Gastroesophageal sphincter (tissue), 4 donors: ENCODE data around the gene ROBO1. TPM values are rescaled to one million over a fixed set of nuclear protein-coding genes. Genes with fewer than 3 reads are reported as not detected.

Experiments used
- ATAC-seq: fragments of 150-250 bp; one replicate; pipeline ENCODE4 v1.9.1; 2016; ENCODE audit warnings: mild to moderate bottlenecking, moderate library complexity
- H3K27ac ChIP-seq, 4 donors: fragments of 200-600 bp; sonication (generic) in 3 of 4; 1 replicate in 3 of 4; 2 replicates in 1 of 4; pipeline ENCODE4 v1.5.1; 2016 to 2019
- H3K27me3 ChIP-seq: fragments of 200-600 bp; sonication (generic); one replicate; pipeline ENCODE4 v1.5.1; 2019
- H3K36me3 ChIP-seq, 2 donors: fragments of 200-600 bp; sonication (generic); one replicate each; pipeline ENCODE4 v1.5.1; 2019; ENCODE audit warnings: control low read depth in 1 of 2
- H3K4me1 ChIP-seq, 3 donors: fragments of 200-600 bp; sonication (generic); 1 replicate in 2 of 3; 2 replicates in 1 of 3; pipeline ENCODE4 v1.5.1; 2016 to 2019; ENCODE audit warnings: control low read depth in 2 of 3
- H3K4me3 ChIP-seq, 2 donors: fragments of 200-600 bp; sonication (generic); one replicate each; pipeline ENCODE4 v1.5.1; 2019; ENCODE audit warnings: mild to moderate bottlenecking in 1 of 2, moderate library complexity in 1 of 2
- H3K9me3 ChIP-seq, 3 donors: fragments of 200-600 bp; sonication (generic); one replicate each; pipeline ENCODE4 v1.5.1; 2017 to 2019; ENCODE audit warnings: control low read depth in 2 of 3
- CTCF ChIP-seq, 4 experiments: fragments of 200-600 bp in 2 of 4; fragments of 450-650 bp in 2 of 4; sonication (generic) in 1 of 4; IDR thresholded peaks; one replicate each; pipeline ENCODE4 v1.5.1; 2017 to 2019; ENCODE audit warnings: antibody characterized with exemption in 4 of 4, mild to moderate bottlenecking in 2 of 4, moderate library complexity in 2 of 4
- EP300 ChIP-seq: sonication (generic); formaldehyde crosslinking; IDR thresholded peaks from one replicate; pipeline ENCODE4 v1.6.1; 2017; ENCODE audit warnings: antibody characterized with exemption, mild to moderate bottlenecking
- POLR2A ChIP-seq, 2 donors: fragments of 450-650 bp; IDR thresholded peaks; one replicate each; pipeline ENCODE4 v1.6.1; 2017; ENCODE audit warnings: antibody characterized with exemption in 2 of 2, mild to moderate bottlenecking in 2 of 2, moderate library complexity in 1 of 2
- POLR2AphosphoS5 ChIP-seq: sonication (generic); formaldehyde crosslinking; IDR thresholded peaks from one replicate; pipeline ENCODE4 v1.6.1; 2017; ENCODE audit warnings: antibody characterized with exemption
- WGBS, 2 donors: methylation state at CpG; one replicate each; pipeline ENCODE4 v1.1.5; 2018; ENCODE audit warnings: low coverage in 1 of 2; 5-methylcytosine and 5-hydroxymethylcytosine counted together
- total RNA-seq, 4 donors: library from RNA; depleted of rRNA; stranded (reverse); fragments of >200 nt; gene quantifications; one replicate each; pipeline ENCODE4 v1.1.0, GENCODE V29; 2016

Gene ROBO1
- total RNA-seq, 4 donors from 2014 or later = 9.7 to 15.3 (median 12.9) TPM

GRCh38 chr3:79113876-79114275, 653.9 kb downstream of the ROBO1 start:
- TF ChIP-seq EP300 (no peak), POLR2A (IDR thresholded peaks at IDR 0.05) (no peak), POLR2AphosphoS5 (no peak), CTCF (IDR thresholded peaks at IDR 0.05) (no peak)
- WGBS, 2 donors = 67 to 76% methylated on average over 3 of the region's 3 CpGs
- Histone ChIP-seq H3K36me3 (no peaks in the 10 kb centered on the region), H3K9me3 (no peaks in the 10 kb centered on the region), H3K4me1 (no peaks in the 10 kb centered on the region), H3K4me3 (no peak overlapping the region), H3K27ac (no peak overlapping the region), H3K27me3 (no peaks in the 10 kb centered on the region)
- no peak for ATAC-seq

- H3K9me3 ChIP-seq = no peaks in the 10 kb centered on the region
- no peaks in the 10 kb centered on the region for H3K36me3 ChIP-seq
- no peaks in the 10 kb centered on the region for H3K4me1 ChIP-seq
- no peak for ATAC-seq
- no peak overlapping the region for H3K27ac ChIP-seq
- H3K27me3 ChIP-seq = no peaks in the 10 kb centered on the region
- H3K4me3 ChIP-seq = no peak overlapping the region
- 86% methylated on average over 3 of the region's 3 CpGs; no CpG with 5 or more reads in 1 of the 2 donors for WGBS, 2 donors
- TF ChIP-seq POLR2A (IDR thresholded peaks at IDR 0.05) (no peak), POLR2AphosphoS5 (no peak), EP300 (no peak), CTCF (IDR thresholded peaks at IDR 0.05) (no peak)
Measured at GRCh38 chr3:79111375-79112052, 656.3 kb downstream of the ROBO1 start.

- no peak for ATAC-seq
- Histone ChIP-seq H3K27ac (no peak overlapping the region), H3K36me3 (no peaks in the 10 kb centered on the region), H3K27me3 (no peaks in the 10 kb centered on the region), H3K4me3 (no peak overlapping the region), H3K4me1 (no peaks in the 10 kb centered on the region), H3K9me3 (no peaks in the 10 kb centered on the region)
- TF ChIP-seq POLR2A (IDR thresholded peaks at IDR 0.05) (no peak), POLR2AphosphoS5 (no peak), CTCF (IDR thresholded peaks at IDR 0.05) (no peak), EP300 (no peak)
- WGBS, 2 donors = 88 to 96% methylated on average over 2 of the region's 2 CpGs
Measured at GRCh38 chr3:79109754-79110153, 658.0 kb downstream of the ROBO1 start.

- WGBS, 2 donors = 87% methylated on average over 5 of the region's 5 CpGs
- no peaks in the 10 kb centered on the region for H3K27me3 ChIP-seq
- no peak overlapping the region for H3K4me3 ChIP-seq
- no peak overlapping the region for H3K27ac ChIP-seq
- no peak for ATAC-seq
- H3K9me3 ChIP-seq = no peaks in the 10 kb centered on the region
- TF ChIP-seq POLR2AphosphoS5 (no peak), POLR2A (IDR thresholded peaks at IDR 0.05) (no peak), EP300 (no peak), CTCF (IDR thresholded peaks at IDR 0.05) (no peak)
- no peaks in the 10 kb centered on the region for H3K4me1 ChIP-seq
- H3K36me3 ChIP-seq = no peaks in the 10 kb centered on the region
Measured at GRCh38 chr3:79103307-79103706, 664.5 kb downstream of the ROBO1 start.

GRCh38 chr3:79097964-79098660, 669.7 kb downstream of the ROBO1 start:
- no peak for TF ChIP-seq POLR2AphosphoS5
- no peak for TF ChIP-seq CTCF (IDR thresholded peaks at IDR 0.05)
- TF ChIP-seq POLR2A (IDR thresholded peaks at IDR 0.05) = no peak
- TF ChIP-seq EP300 = no peak
- Histone ChIP-seq H3K9me3 (no peaks in the 10 kb centered on the region), H3K27ac (no peak overlapping the region), H3K4me1 (no peaks in the 10 kb centered on the region), H3K4me3 (no peak overlapping the region), H3K36me3 (no peaks in the 10 kb centered on the region), H3K27me3 (no peaks in the 10 kb centered on the region)
- ATAC-seq = no peak
- 52 to 75% methylated on average over 1 of the region's 1 CpG for WGBS, 2 donors
